ENCODE data around the gene HLA-F. TPM values are rescaled to one million over a fixed set of nuclear protein-coding genes. Genes with fewer than 3 reads are reported as not detected.

Gene HLA-F
- total RNA-seq, 1 donor from 2014 or later, result 176 TPM

GRCh38 chr6:29741592-29741991, 18.4 kb downstream of the HLA-F start:
- no peak overlapping the region for H3K4me3 ChIP-seq
- no peak for DNase-seq
- H3K4me1 ChIP-seq, result no peaks in the 10 kb centered on the region
- no peak overlapping the region for H3K27ac ChIP-seq
- peaks cover 15% of the 10 kb centered on the region for H3K36me3 ChIP-seq
- intact Hi-C loops (cut with DNase I), result no loop called here
- no peaks in the 10 kb centered on the region for H3K27me3 ChIP-seq (ENCODE audit: low read depth)
- TF ChIP-seq CTCF (IDR thresholded peaks at IDR 0.05), result no peak
- no peak for ATAC-seq
- H3K9me3 ChIP-seq, result no peaks in the 10 kb centered on the region

GRCh38 chr6:29742127-29742526, 18.9 kb downstream of the HLA-F start:
- no peak for ATAC-seq
- no peak for DNase-seq
- TF ChIP-seq CTCF (IDR thresholded peaks at IDR 0.05), result no peak
- Histone ChIP-seq H3K27me3 (ENCODE audit: low read depth) (no peaks in the 10 kb centered on the region), H3K4me3 (no peak overlapping the region), H3K36me3 (peaks cover 15% of the 10 kb centered on the region), H3K27ac (no peak overlapping the region), H3K9me3 (no peaks in the 10 kb centered on the region), H3K4me1 (no peaks in the 10 kb centered on the region)
- intact Hi-C loops (cut with DNase I), result no loop called here

GRCh38 chr6:29743025-29743424, 19.8 kb downstream of the HLA-F start:
- H3K4me1 ChIP-seq, result peaks cover 7% of the 10 kb centered on the region
- no peak overlapping the region for H3K27ac ChIP-seq
- no peak for ATAC-seq
- H3K4me3 ChIP-seq, result no peak overlapping the region
- peaks cover 15% of the 10 kb centered on the region for H3K36me3 ChIP-seq
- no peaks in the 10 kb centered on the region for H3K27me3 ChIP-seq (ENCODE audit: low read depth)
- DNase-seq, result no peak
- intact Hi-C loops (cut with DNase I), result no loop called here
- H3K9me3 ChIP-seq, result no peaks in the 10 kb centered on the region
- TF ChIP-seq CTCF (IDR thresholded peaks at IDR 0.05), result no peak

- ATAC-seq (no peak), DNase-seq (no peak)
- Histone ChIP-seq H3K36me3 (peaks cover 15% of the 10 kb centered on the region), H3K9me3 (no peaks in the 10 kb centered on the region), H3K4me3 (no peak overlapping the region), H3K4me1 (peaks cover 8% of the 10 kb centered on the region), H3K27ac (no peak overlapping the region), H3K27me3 (ENCODE audit: low read depth) (no peaks in the 10 kb centered on the region)
- intact Hi-C loops (cut with DNase I), result no loop called here
- TF ChIP-seq CTCF (IDR thresholded peaks at IDR 0.05), result no peak
Observed at GRCh38 chr6:29743568-29743967, 20.3 kb downstream of the HLA-F start.

GRCh38 chr6:29744131-29744530, 20.9 kb downstream of the HLA-F start:
- DNase-seq (no peak), ATAC-seq (no peak)
- H3K27ac ChIP-seq, result no peak overlapping the region
- H3K4me3 ChIP-seq, result no peak overlapping the region
- H3K9me3 ChIP-seq, result no peaks in the 10 kb centered on the region
- peaks cover 10% of the 10 kb centered on the region for H3K4me1 ChIP-seq
- no peak for TF ChIP-seq CTCF (IDR thresholded peaks at IDR 0.05)
- intact Hi-C loops (cut with DNase I), result no loop called here
- H3K36me3 ChIP-seq, result peaks cover 15% of the 10 kb centered on the region
- H3K27me3 ChIP-seq (ENCODE audit: low read depth), result no peaks in the 10 kb centered on the region

- DNase-seq (no peak), ATAC-seq (no peak)
- no peak overlapping the region for H3K27ac ChIP-seq
- H3K4me1 ChIP-seq, result peaks cover 14% of the 10 kb centered on the region
- H3K27me3 ChIP-seq (ENCODE audit: low read depth), result no peaks in the 10 kb centered on the region
- H3K9me3 ChIP-seq, result no peaks in the 10 kb centered on the region
- H3K4me3 ChIP-seq, result no peak overlapping the region
- TF ChIP-seq CTCF (IDR thresholded peaks at IDR 0.05), result no peak
- intact Hi-C loops (cut with DNase I), result no loop called here
- H3K36me3 ChIP-seq, result peaks cover 15% of the 10 kb centered on the region
Observed at GRCh38 chr6:29744621-29745020, 21.4 kb downstream of the HLA-F start.
